ENCODE measurements around the gene KIAA1217. TPM values are rescaled to one million over a fixed set of nuclear protein-coding genes. Genes with fewer than 3 reads are reported as not detected.

The KIAA1217 gene
- total RNA-seq, 1 experiment from 2014 or later = 18.6 TPM

DNA sequence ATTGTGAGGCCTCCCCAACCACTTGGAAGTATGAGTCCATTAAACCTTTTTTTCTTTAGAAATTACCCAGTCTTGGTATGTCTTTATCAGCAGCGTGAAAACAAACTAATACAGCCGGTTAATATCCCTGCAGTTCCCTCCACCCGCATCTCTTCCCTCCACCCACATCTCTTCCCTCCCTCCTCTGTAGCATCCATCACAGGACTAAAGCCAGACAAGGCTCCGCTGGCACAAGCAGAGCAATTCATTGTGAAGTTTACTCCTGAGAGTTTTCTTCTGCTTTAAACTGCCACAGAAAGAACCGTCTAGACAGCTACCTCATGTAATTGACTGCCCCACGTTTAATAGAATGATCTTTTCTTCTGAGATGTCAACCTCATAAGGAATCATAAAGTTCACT is 131.5 kb downstream of the KIAA1217 start:
- DNase-seq = no peak
- Histone ChIP-seq H4K8ac (replicated peaks; ENCODE audit: insufficient read length, low read depth, low read length) (no peak overlapping the region), H2BK5ac (ENCODE audit: insufficient read length, low read length) (no peak overlapping the region), H3K27me3 (ENCODE audit: insufficient read depth, low read length) (no peaks in the 10 kb centered on the region), H4K5ac (ENCODE audit: insufficient read length, low read depth, low read length) (no peak overlapping the region), H3K4ac (ENCODE audit: low read depth, low read length) (no peak overlapping the region), H3K9me3 (ENCODE audit: control insufficient read depth, low read depth, low read length) (no peaks in the 10 kb centered on the region), H2BK15ac (ENCODE audit: low read depth, low read length) (no peak overlapping the region), H2AFZ (ENCODE audit: low read length) (no peak overlapping the region), H3K23me2 (ENCODE audit: insufficient read length, low read depth, low read length, poor library complexity, severe bottlenecking) (no peaks in the 10 kb centered on the region), H3K79me1 (ENCODE audit: insufficient read depth, low read depth, low read length, poor library complexity, severe bottlenecking) (no peaks in the 10 kb centered on the region), H3K79me2 (ENCODE audit: insufficient read depth, low read length) (no peaks in the 10 kb centered on the region), H3K23ac (ENCODE audit: insufficient read length, low read depth, low read length) (no peak overlapping the region), H2BK12ac (ENCODE audit: insufficient read length, low read depth, low read length) (no peak overlapping the region), H2AK5ac (ENCODE audit: insufficient read length, low read length) (no peak overlapping the region), H3K4me1 (ENCODE audit: insufficient read depth, low read length) (no peaks in the 10 kb centered on the region), H3K14ac (ENCODE audit: insufficient read depth, low read length) (no peak overlapping the region), H4K91ac (ENCODE audit: insufficient read length, low read depth, low read length) (no peak overlapping the region), H2BK120ac (ENCODE audit: low read depth, low read length, poor library complexity, severe bottlenecking) (no peak overlapping the region), H3K18ac (ENCODE audit: insufficient read length, low read depth, low read length) (no peak overlapping the region), H3T11ph (ENCODE audit: low read length) (no peak overlapping the region), H3K27ac (ENCODE audit: insufficient read length, low read depth, low read length) (no peak overlapping the region), H3K4me2 (ENCODE audit: insufficient read depth, insufficient read length, low read length) (no peak overlapping the region), H2BK20ac (ENCODE audit: low read depth, low read length, poor library complexity, severe bottlenecking) (no peak overlapping the region), H3K56ac (ENCODE audit: insufficient read length, low read depth, low read length) (no peak overlapping the region), H4K20me1 (ENCODE audit: control insufficient read depth, insufficient read depth, insufficient read length) (no peaks in the 10 kb centered on the region), H3K9ac (ENCODE audit: extremely low read depth, insufficient read length, low read length) (no peak overlapping the region)
- Mint-ChIP-seq H3K4me1 (peaks cover 10 to 16% of the 10 kb centered on the region in 2 experiments), H3K27ac (no peak overlapping the region), H3K9me3 (no peaks in the 10 kb centered on the region), H3K27me3 (ENCODE audit: low read depth) (no peaks in the 10 kb centered on the region), H3K36me3 (ENCODE audit: insufficient read depth in 1 of 3, low read depth in 3 of 3) (no peaks in the 10 kb centered on the region), H3K4me3 (no peak overlapping the region)
- TF ChIP-seq, protein P1, sequence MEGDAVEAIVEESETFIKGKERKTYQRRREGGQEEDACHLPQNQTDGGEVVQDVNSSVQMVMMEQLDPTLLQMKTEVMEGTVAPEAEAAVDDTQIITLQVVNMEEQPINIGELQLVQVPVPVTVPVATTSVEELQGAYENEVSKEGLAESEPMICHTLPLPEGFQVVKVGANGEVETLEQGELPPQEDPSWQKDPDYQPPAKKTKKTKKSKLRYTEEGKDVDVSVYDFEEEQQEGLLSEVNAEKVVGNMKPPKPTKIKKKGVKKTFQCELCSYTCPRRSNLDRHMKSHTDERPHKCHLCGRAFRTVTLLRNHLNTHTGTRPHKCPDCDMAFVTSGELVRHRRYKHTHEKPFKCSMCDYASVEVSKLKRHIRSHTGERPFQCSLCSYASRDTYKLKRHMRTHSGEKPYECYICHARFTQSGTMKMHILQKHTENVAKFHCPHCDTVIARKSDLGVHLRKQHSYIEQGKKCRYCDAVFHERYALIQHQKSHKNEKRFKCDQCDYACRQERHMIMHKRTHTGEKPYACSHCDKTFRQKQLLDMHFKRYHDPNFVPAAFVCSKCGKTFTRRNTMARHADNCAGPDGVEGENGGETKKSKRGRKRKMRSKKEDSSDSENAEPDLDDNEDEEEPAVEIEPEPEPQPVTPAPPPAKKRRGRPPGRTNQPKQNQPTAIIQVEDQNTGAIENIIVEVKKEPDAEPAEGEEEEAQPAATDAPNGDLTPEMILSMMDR (conservative IDR thresholded peaks at IDR 0.05) = no peak
- WGBS (ENCODE audit: extremely low coverage, insufficient read length, low lambda C conversion rate) = no CpG with 5 or more reads among the region's 6 CpGs

Data from H9 (cell line).